ENCODE data around the gene SMARCAD1.
"Not testable (repeated sequence)": the region's sequence is repeated elsewhere in the genome, so short reads cannot be mapped to it uniquely, and the experiment has no call there.

DNA sequence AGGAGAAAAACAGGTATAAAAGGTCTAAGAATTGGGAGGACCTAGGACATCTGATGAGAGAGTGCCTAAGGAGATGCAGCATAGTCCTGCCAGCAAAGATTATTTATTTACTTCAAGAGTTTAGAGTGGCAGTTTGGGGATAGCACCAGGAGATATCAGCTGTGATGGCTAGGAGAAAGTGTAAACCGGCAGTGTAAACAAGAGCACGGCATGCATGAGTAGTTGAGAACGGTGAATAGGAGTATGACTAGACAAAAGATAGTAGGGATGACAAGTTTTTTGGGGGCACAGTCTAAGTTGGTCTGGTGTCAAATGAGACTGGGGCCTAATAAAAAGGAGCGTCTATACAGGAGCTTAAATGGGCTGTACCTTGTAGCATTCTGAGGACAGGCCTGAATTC lies 86.3 kb downstream of the SMARCAD1 start:
- TF ChIP-seq, protein P1, sequence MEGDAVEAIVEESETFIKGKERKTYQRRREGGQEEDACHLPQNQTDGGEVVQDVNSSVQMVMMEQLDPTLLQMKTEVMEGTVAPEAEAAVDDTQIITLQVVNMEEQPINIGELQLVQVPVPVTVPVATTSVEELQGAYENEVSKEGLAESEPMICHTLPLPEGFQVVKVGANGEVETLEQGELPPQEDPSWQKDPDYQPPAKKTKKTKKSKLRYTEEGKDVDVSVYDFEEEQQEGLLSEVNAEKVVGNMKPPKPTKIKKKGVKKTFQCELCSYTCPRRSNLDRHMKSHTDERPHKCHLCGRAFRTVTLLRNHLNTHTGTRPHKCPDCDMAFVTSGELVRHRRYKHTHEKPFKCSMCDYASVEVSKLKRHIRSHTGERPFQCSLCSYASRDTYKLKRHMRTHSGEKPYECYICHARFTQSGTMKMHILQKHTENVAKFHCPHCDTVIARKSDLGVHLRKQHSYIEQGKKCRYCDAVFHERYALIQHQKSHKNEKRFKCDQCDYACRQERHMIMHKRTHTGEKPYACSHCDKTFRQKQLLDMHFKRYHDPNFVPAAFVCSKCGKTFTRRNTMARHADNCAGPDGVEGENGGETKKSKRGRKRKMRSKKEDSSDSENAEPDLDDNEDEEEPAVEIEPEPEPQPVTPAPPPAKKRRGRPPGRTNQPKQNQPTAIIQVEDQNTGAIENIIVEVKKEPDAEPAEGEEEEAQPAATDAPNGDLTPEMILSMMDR (IDR thresholded peaks at IDR 0.05; ENCODE audit: insufficient read depth, low read depth, low read length): not testable (repeated sequence)
- TF ChIP-seq EZH2 (IDR thresholded peaks at IDR 0.05; ENCODE audit: insufficient read depth, low read length): not testable (repeated sequence)
